HepG2 (cell line): Measurements from ENCODE around the gene FAM221B. TPM values are rescaled to one million over a fixed set of nuclear protein-coding genes. Genes with fewer than 3 reads are reported as not detected.

Source experiments
- ATAC-seq: fragments of 200-7000 bp; cut with Tn5 transposase; 3 replicates; pipeline ENCODE4 v1.9.1; 2020; ENCODE audit warnings: mild to moderate bottlenecking, moderate library complexity
- BruUV-seq: library from RNA; stranded (reverse); fragments of 400-500 nt; replicated peaks from 2 replicates; lab custom pipeline; 2021; lab: Mats Ljungman, UMichigan
- CTCF ChIA-PET: fragments of 300-600 bp; formaldehyde crosslinking; extraction: SDS; loops from one replicate; lab custom pipeline; 2021; ENCODE audit warnings: low total read pairs, inconsistent platforms, low intra/inter-chr PET ratio; lab: Yijun Ruan, JAX
- POLR2A ChIA-PET: fragments of 350-600 bp; sonication (Branson Sonifier 250); formaldehyde crosslinking; loops from one replicate; lab custom pipeline; 2020; ENCODE audit warnings: antibody characterized with exemption, inconsistent platforms; lab: Yijun Ruan, JAX
- DNase-seq: peaks from one replicate; pipeline ENCODE4 v3.0.0-alpha.2; 2015; ENCODE audit warnings: low spot score
- FAIRE-seq: peaks from 3 replicates; lab custom pipeline; 2011; peaks lifted over from hg19 to GRCh38; lab: Jason Lieb, UNC
- H2AFZ ChIP-seq: one replicate; pipeline ENCODE4 v1.6.1; 2011; ENCODE audit warnings: low read length, inconsistent platforms
- H3K27ac ChIP-seq: fragments of 300-600 bp; 3 replicates; pipeline ENCODE4 v1.8.0; 2011; ENCODE audit warnings: mixed run types, mild to moderate bottlenecking, mixed read lengths, low read length, inconsistent platforms; ENCODE audit not compliant: insufficient read depth; ENCODE audit errors: extremely low read length
- H3K27me3 ChIP-seq, 2 experiments: fragments of 200-600 bp in 1 of 2; 2 replicates in 1 of 2; 3 replicates in 1 of 2; pipeline versions ENCODE4 v1.6.0 to v1.8.0; 2011; ENCODE audit warnings: low read length in 2 of 2, mild to moderate bottlenecking in 2 of 2, moderate library complexity in 2 of 2, inconsistent platforms in 1 of 2; ENCODE audit not compliant: insufficient read depth in 2 of 2, control insufficient read depth in 1 of 2
- H3K36me3 ChIP-seq, 2 experiments: fragments of 200-600 bp in 1 of 2; replicated peaks in 1 of 2; 2 replicates in 1 of 2; 3 replicates in 1 of 2; pipeline versions ENCODE4 v1.5.1 to v1.8.0; 2011; ENCODE audit warnings: low read length in 2 of 2, inconsistent platforms in 1 of 2; ENCODE audit not compliant: insufficient read depth in 2 of 2, control insufficient read depth in 1 of 2
- H3K4me1 ChIP-seq: 2 replicates; pipeline ENCODE4 v1.5.1; 2012; ENCODE audit warnings: low read length, inconsistent platforms; ENCODE audit not compliant: insufficient read depth
- H3K4me2 ChIP-seq: 2 replicates; pipeline ENCODE4 v1.6.0; 2011; ENCODE audit warnings: low read depth, low read length, inconsistent platforms
- H3K4me3 ChIP-seq, 3 experiments: fragments of 200-600 bp in 1 of 3; sonication (generic), shearing (Covaris generic) in 1 of 3; replicated peaks in 1 of 3; 2 replicates each; pipeline ENCODE4 v1.5.1; 2011 to 2016; ENCODE audit warnings: low read length in 3 of 3, inconsistent platforms in 2 of 3, low read depth in 2 of 3, mild to moderate bottlenecking in 2 of 3, control low read depth in 1 of 3, mixed read lengths in 1 of 3; ENCODE audit not compliant: insufficient read depth in 1 of 3
- H3K79me2 ChIP-seq: one replicate; pipeline ENCODE4 v1.6.1; 2011; ENCODE audit warnings: low read length, inconsistent platforms; ENCODE audit not compliant: insufficient read depth
- H3K9ac ChIP-seq: 2 replicates; pipeline ENCODE4 v1.6.0; 2011; ENCODE audit warnings: mild to moderate bottlenecking, low read depth, low read length, inconsistent platforms; ENCODE audit not compliant: insufficient read depth
- H3K9me3 ChIP-seq: 2 replicates; pipeline ENCODE4 v1.5.1; 2012; ENCODE audit warnings: mild to moderate bottlenecking, low read length
- H4K20me1 ChIP-seq: 2 replicates; pipeline ENCODE4 v1.6.0; 2011; ENCODE audit warnings: inconsistent platforms, mild to moderate bottlenecking, low read length, moderate library complexity; ENCODE audit not compliant: insufficient read depth
- CEBPB ChIP-seq: IDR thresholded peaks from 2 replicates; pipeline ENCODE4 v1.6.1; 2011; ENCODE audit warnings: low read depth, low read length, improper control_type of control experiment, borderline replicate concordance
- HIC2 ChIP-seq: sonication (generic); formaldehyde crosslinking; IDR thresholded peaks from 2 replicates; pipeline ENCODE4 v1.9.0; 2022; ENCODE audit warnings: low read depth, missing genetic modification reagents
- IKZF4 ChIP-seq: sonication (generic); formaldehyde crosslinking; IDR thresholded peaks from 2 replicates; pipeline ENCODE4 v1.5.1; 2020; ENCODE audit warnings: borderline replicate concordance, mild to moderate bottlenecking, low read depth, missing genetic modification reagents; ENCODE audit errors: not compliant biosample characterization
- JUN ChIP-seq: sonication (generic); formaldehyde crosslinking; IDR thresholded peaks from 2 replicates; pipeline ENCODE4 v1.4.0; 2020; ENCODE audit warnings: mild to moderate bottlenecking, missing genetic modification reagents
- MAFF ChIP-seq: IDR thresholded peaks from 2 replicates; pipeline ENCODE4 v1.6.1; 2011; ENCODE audit warnings: low read depth, low read length, improper control_type of control experiment
- MAFK ChIP-seq, 2 experiments: IDR thresholded peaks in 1 of 2; conservative IDR thresholded peaks in 1 of 2; 2 replicates each; pipeline ENCODE4 v1.6.1; 2011; ENCODE audit warnings: improper control_type of control experiment in 2 of 2, low read length in 2 of 2
- NCOA2 ChIP-seq: sonication (generic); formaldehyde crosslinking; IDR thresholded peaks from 2 replicates; pipeline ENCODE4 v1.8.0; 2022; ENCODE audit warnings: inconsistent platforms
- NFE2L2 ChIP-seq: fragments of 150-350 bp; IDR thresholded peaks from 2 replicates; pipeline ENCODE4 v1.6.1; 2014; ENCODE audit warnings: low read length
- RBAK ChIP-seq: sonication (generic); formaldehyde crosslinking; IDR thresholded peaks from 2 replicates; pipeline ENCODE4 v1.5.1; 2020; ENCODE audit warnings: mild to moderate bottlenecking, missing genetic modification reagents
- TFDP1 ChIP-seq: IDR thresholded peaks from 2 replicates; pipeline ENCODE4 v1.6.1; 2016; ENCODE audit warnings: missing compliant biosample characterization, missing genetic modification reagents, borderline replicate concordance
- ZNF205 ChIP-seq: IDR thresholded peaks from 2 replicates; pipeline ENCODE4 v1.6.1; 2018; ENCODE audit warnings: missing biosample characterization, missing genetic modification reagents
- ZNF326 ChIP-seq: sonication (generic); formaldehyde crosslinking; IDR thresholded peaks from 2 replicates; pipeline ENCODE4 v1.4.0; 2020; ENCODE audit warnings: missing genetic modification reagents, borderline replicate concordance
- ZNF816 ChIP-seq: sonication (generic); formaldehyde crosslinking; IDR thresholded peaks from 2 replicates; pipeline ENCODE4 v1.8.0; 2022; ENCODE audit warnings: missing genetic modification reagents, mild to moderate bottlenecking, borderline replicate concordance
- WGBS: methylation state at CpG from one replicate; pipeline ENCODE4 v1.1.6; 2017; ENCODE audit warnings: low lambda C conversion rate; 5-methylcytosine and 5-hydroxymethylcytosine counted together
- in situ Hi-C: cut with HindIII; loops from 2 replicates; pipeline ENCODE4 v1.10.0; 2017; ENCODE audit warnings: low pct_unique_long_range_greater_than_20kb; ENCODE audit not compliant: extremely low pct_ligation_motif_present
- intact Hi-C: fragments of 100-400 bp; cut with micrococcal nuclease; formaldehyde crosslinking; loops from one replicate; pipeline ENCODE4 v1.10.0; 2022; ENCODE audit not compliant: unreplicated experiment
- polyA plus RNA-seq, 8 experiments: library from polyadenylated mRNA; depleted of rRNA in 3 of 8; stranded (reverse) in 7 of 8; unstranded in 1 of 8; fragments of >200 nt; fragmentation: Illumina TruSeq in 4 of 8; extraction: Trizol in 4 of 8; gene quantifications; 2 replicates each; pipeline versions ENCODE4 v1.2.1 to v1.2.3, GENCODE V29; 2011 to 2016; ENCODE audit warnings: low read depth in 4 of 8, missing spikeins in 1 of 8, mixed read lengths in 1 of 8; ENCODE audit not compliant: insufficient read depth in 1 of 8
- total RNA-seq, 5 experiments: library from RNA; depleted of rRNA; stranded (reverse); fragments of >200 nt; fragmentation: Illumina TruSeq; extraction: Trizol; gene quantifications; 2 replicates each; pipeline ENCODE4 v1.2.3, GENCODE V29; 2016; ENCODE audit warnings: low read depth in 1 of 5

FAM221B gene
- total and polyA plus RNA-seq, 2 of the 13 experiments (the other 11 are each of a cell fraction or from before 2014, with no cell fraction given): not detected

GRCh38 chr9:35789541-35789940 is 39.0 kb downstream of the FAM221B start:
- POLR2A ChIA-PET: interaction anchor here (1.0 kb wide), 1 partner anchor 22 kb away, joined by 3 read pairs; no protein-coding TSS in a partner anchor

GRCh38 chr9:35783418-35783817 is 45.1 kb downstream of the FAM221B start:
- CTCF ChIA-PET: no interaction called here
- H3K4me3 ChIP-seq: no peak overlapping the region
- H3K4me1 ChIP-seq: no peaks in the 10 kb centered on the region
- no peaks in the 10 kb centered on the region for H3K27me3 ChIP-seq
- in situ Hi-C loops: no loop called here
- H2AFZ ChIP-seq: no peak overlapping the region
- POLR2A ChIA-PET: no interaction called here
- no peak overlapping the region for H3K27ac ChIP-seq
- no peaks in the 10 kb centered on the region for H3K79me2 ChIP-seq
- TF ChIP-seq NCOA2 (CRISPR knock-in tag): no peak
- no peak for TF ChIP-seq IKZF4
- TF ChIP-seq CEBPB: no peak
- TF ChIP-seq HIC2 (CRISPR knock-in tag): no peak
- H4K20me1 ChIP-seq: no peaks in the 10 kb centered on the region
- FAIRE-seq (no peak), DNase-seq (no peak), ATAC-seq (no peak)
- peaks cover 1 to 10% of the 10 kb centered on the region in 2 experiments for H3K36me3 ChIP-seq
- H3K9ac ChIP-seq: no peak overlapping the region
- no TSS peak for BruUV-seq
- no peak overlapping the region for H3K4me2 ChIP-seq
- H3K9me3 ChIP-seq: no peaks in the 10 kb centered on the region
- intact Hi-C loops: no loop called here

More at GRCh38 chr9:35789541-35789940, 39.0 kb downstream of the FAM221B start:
- no peak for ATAC-seq
- DNase-seq: no peak
- peaks cover 3 to 11% of the 10 kb centered on the region in 2 experiments for H3K36me3 ChIP-seq
- H2AFZ ChIP-seq: no peak overlapping the region
- in situ Hi-C loops: loop anchor here (5.0 kb wide), 1 partner anchor 93 kb away; no protein-coding TSS in a partner anchor
- H3K27me3 ChIP-seq: no peaks in the 10 kb centered on the region
- no peaks in the 10 kb centered on the region for H3K9me3 ChIP-seq
- no TSS peak for BruUV-seq
- H3K4me3 ChIP-seq: no peak overlapping the region
- H3K79me2 ChIP-seq: no peaks in the 10 kb centered on the region
- peak; percentile 90 for TF ChIP-seq MAFF
- no peak for TF ChIP-seq ZNF326 (CRISPR knock-in tag)
- TF ChIP-seq ZNF816 (CRISPR knock-in tag): no peak
- TF ChIP-seq TFDP1 (CRISPR knock-in tag): no peak
- peak; percentile 91 to 95 for TF ChIP-seq MAFK (conservative IDR thresholded peaks at IDR 0.05 in 1 of 2, IDR thresholded peaks at IDR 0.05 in 1 of 2; ENCODE audit: low read length in 2 of 2)
- TF ChIP-seq ZNF205 (CRISPR knock-in tag): no peak
- no peak for TF ChIP-seq RBAK (CRISPR knock-in tag)
- TF ChIP-seq JUN: no peak
- TF ChIP-seq NFE2L2: peak; percentile 45; the same call in 1 of the 2 replicates
- TF ChIP-seq, all 625 proteins: peak for 3
- Histone ChIP-seq H4K20me1 (no peaks in the 10 kb centered on the region), H3K4me2 (no peak overlapping the region), H3K27ac (no peak overlapping the region), H3K9ac (no peak overlapping the region), H3K4me1 (no peaks in the 10 kb centered on the region; the same call in 1 of the 2 replicates)
- WGBS: 100% methylated on average over 2 of the region's 2 CpGs
- CTCF ChIA-PET: interaction anchor here (1.3 to 2.4 kb wide), 4 partner anchors 24 to 93 kb away, joined by 7 to 26 read pairs (median 13); no protein-coding TSS in a partner anchor
- no peak for FAIRE-seq
- intact Hi-C loops: no loop called here
